Omental fat pad (tissue), 4 donors: ENCODE measurements around the gene NT5DC4. TPM values are rescaled to one million over a fixed set of nuclear protein-coding genes. Genes with fewer than 3 reads are reported as not detected.
A peak's percentile ranks its signal among the peaks of the same experiment; 100 is the strongest.

Source experiments
- ATAC-seq: fragments of 150-250 bp; one replicate; pipeline ENCODE4 v1.9.1; 2016; ENCODE audit warnings: mild to moderate bottlenecking, moderate library complexity; ENCODE audit not compliant: low FRiP score
- DNase-seq: peaks from one replicate; pipeline ENCODE4 v3.0.0-alpha.2; 2019; ENCODE audit warnings: low spot score
- total RNA-seq, 4 donors: library from RNA; depleted of rRNA; stranded (reverse); fragments of >200 nt; gene quantifications; one replicate each; pipeline ENCODE4 v1.1.0, GENCODE V29; 2016
- TF ChIP-seq, protein P1 (sequence below), 3 donors: fragments of 450-650 bp; IDR thresholded peaks; one replicate each; pipeline ENCODE4 v1.5.1; 2016 to 2017; ENCODE audit warnings: antibody characterized with exemption in 3 of 3, mild to moderate bottlenecking in 3 of 3, moderate library complexity in 2 of 3

Gene NT5DC4
- total RNA-seq, 4 donors from 2014 or later = 0.56 TPM; not detected in 3

DNA sequence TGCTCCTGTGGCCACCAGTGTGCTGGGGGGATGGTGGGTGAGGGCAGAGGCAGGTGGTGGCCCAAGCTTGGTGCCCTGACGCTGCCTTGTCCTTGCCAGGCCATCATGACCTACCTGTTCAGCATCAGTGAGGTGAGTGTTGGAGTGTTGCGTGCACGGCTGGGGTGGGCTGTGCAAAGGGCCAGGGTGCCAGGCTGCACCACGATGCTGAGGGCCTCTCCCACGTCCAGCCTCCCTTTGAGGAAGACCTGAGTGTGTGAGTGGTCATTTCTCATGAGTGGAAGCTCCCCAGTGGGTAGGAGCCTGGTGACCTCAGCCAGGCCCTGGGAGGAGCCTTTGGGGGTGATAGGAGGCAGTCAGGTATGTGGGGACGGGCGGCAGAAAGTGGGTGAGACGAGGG, 3.2 kb downstream of the NT5DC4 start:
- ATAC-seq = no peak
- TF ChIP-seq, protein P1, sequence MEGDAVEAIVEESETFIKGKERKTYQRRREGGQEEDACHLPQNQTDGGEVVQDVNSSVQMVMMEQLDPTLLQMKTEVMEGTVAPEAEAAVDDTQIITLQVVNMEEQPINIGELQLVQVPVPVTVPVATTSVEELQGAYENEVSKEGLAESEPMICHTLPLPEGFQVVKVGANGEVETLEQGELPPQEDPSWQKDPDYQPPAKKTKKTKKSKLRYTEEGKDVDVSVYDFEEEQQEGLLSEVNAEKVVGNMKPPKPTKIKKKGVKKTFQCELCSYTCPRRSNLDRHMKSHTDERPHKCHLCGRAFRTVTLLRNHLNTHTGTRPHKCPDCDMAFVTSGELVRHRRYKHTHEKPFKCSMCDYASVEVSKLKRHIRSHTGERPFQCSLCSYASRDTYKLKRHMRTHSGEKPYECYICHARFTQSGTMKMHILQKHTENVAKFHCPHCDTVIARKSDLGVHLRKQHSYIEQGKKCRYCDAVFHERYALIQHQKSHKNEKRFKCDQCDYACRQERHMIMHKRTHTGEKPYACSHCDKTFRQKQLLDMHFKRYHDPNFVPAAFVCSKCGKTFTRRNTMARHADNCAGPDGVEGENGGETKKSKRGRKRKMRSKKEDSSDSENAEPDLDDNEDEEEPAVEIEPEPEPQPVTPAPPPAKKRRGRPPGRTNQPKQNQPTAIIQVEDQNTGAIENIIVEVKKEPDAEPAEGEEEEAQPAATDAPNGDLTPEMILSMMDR (IDR thresholded peaks at IDR 0.05) = no peak
- DNase-seq = no peak

DNA sequence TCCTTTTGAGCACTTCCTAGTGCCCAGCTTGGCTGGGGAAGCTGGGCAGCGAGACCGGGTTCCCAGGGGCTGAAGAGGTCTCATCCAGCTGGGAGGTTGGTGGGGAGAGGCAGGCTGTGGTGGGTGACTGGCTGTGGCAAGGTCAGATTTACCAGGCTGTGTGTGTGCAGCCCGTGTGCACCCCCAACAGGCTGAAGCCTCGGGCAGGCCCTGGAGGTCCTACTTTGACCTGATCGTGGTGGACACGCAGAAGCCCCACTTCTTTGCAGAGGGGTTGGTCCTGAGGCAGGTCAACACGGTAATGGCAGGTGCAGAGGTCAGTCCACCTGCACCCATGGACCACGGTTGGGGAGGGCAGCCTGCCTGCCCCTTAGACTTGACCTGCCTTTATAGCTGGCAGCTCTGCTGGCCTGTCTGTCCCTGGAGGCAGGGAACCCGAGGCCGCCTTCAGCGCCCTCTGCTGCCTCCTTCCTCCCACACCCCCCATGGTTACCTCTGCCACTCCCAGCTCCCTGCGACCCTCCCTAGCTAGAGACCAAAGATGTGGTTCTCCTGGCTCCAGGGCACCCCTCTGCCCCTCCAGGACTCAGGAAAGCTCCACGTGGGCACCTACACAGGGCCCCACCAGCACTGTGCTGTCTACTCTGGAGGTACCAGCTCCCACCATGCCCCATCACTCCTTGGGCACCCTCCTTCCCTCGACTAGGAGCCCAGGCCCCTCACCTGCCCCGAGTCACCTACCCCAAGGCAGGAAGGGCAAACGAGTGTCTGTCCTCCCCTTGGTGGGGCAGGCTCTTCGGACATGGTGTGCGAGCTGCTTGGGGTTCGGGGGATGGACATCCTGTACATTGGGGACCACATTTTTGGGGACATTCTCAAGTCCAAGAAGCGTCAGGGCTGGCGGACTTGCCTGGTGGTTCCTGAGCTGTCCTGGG, 4.0 kb downstream of the NT5DC4 start:
- ATAC-seq (no peak), DNase-seq (no peak)
- TF ChIP-seq, protein P1 (IDR thresholded peaks at IDR 0.05) = no peak

DNA sequence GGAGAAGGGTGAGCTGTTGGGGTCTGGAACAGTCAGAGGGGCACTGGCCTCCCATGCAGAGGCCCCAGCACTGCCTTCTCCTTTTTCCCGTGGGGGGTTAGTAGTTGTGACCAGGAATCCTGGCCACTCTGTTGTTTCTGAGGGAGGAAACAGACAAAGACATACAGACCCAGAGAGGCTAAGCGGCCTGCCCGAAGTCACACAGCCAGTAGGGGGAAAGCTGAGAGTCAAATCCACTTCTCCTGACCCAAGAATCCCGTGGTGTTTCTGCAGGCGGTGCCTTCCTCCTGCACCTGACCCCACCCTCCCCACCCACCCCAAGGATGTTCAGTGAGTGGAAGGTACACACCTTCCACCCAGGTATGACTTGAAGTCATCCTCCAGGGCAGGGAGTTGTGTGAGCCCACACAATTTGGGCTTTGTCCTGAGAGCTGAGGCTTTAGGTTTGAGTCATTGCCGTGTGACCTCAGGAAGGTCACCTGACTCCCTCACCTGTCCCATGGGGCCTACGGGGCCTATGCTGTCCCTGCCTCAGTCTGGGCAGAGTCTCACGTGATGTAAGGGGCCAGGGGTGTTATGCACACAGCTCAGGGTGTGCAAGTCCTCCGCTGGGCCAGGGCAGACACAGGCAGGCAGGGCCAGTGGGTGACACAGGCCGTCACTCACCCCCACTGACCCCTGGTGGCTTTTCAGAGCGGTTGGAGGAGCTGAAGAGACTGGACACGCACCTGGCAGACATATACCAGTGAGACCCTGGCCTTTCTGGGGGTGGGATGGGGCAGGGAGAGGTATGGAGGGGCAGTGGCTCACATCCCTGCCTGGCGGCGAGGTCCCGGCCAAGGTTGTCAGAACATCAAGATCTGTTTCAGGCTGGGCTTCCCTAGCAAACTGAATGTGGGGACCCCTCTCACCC, 5.0 kb downstream of the NT5DC4 start:
- no peak for ATAC-seq
- no peak for DNase-seq
- TF ChIP-seq, protein P1 (IDR thresholded peaks at IDR 0.05) = no peak

DNA sequence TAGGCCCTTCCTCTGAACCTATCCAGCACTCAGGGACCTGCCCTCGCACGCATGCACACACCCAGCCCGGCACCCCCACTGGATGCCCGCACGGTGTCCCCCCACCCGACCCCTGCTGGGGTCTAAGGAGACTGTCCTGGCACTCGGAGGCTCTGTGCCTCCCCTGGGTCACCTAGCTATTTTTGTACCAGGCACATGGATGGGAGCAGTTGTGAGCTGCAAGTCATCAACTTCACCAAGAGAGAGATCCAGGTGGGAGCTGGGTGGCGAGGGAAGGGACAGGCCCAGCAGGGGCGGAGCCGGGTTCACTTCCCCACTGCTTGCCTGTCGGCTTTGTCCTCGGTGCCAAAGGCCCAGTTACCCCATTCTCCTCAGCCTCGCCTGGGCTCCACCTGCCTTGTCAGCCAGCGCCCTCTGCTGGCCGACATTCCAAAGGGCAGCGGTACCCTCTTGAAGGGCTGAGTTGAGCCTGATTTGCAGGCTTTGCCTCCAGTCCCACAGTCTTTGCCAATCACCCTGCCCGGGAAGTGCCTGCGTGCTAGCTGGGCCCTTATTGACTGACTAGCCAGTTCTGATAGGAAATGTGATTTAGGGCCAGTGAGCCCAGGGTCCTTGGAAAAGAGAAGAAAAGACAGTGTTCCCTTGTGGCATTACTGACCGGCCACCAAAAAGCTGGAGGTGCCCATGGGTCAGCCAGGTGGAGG, 5.8 kb downstream of the NT5DC4 start:
- ATAC-seq (peak; percentile 83), DNase-seq (peak; percentile 88)
- TF ChIP-seq, protein P1 (IDR thresholded peaks at IDR 0.05) = peak in 1 of 3 donors; percentile 97

DNA sequence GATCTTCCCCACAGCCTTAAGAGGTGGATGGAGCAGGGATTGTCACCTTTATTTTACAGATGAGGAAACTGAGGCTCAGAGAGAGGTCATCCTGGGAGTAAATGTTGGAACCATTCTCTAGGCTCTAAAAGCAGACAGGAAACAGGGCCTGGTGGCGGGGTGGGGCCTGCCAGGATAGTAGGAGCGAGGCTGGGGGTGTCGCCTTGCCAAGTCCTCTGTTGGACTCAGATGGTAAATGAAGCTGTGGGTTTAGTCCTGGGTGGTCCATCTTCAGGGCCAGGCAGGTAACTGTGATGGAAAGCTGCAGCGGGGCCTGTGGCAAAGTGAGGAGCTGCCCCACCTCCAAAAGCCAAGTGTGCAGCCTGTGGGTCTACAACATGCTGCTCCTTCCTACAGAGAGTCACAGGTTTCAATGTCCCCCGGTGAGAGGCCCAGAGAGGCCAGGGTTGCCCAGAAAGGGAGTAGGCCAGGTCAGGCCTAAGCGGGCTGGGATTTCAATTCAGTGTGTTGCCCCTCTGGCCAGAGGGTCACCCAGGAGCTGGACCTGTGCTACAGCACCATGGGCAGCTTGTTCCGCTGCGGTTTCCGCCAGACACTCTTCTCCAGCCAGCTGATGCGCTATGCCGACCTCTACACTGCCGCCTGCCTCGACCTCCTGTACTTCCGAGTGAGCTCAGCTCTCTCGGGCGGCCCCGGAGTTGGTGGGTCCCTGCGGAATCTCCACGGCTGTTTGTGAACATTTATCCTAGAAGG, 6.6 kb downstream of the NT5DC4 start:
- ATAC-seq (no peak), DNase-seq (no peak)
- TF ChIP-seq, protein P1 (IDR thresholded peaks at IDR 0.05) = no peak

DNA sequence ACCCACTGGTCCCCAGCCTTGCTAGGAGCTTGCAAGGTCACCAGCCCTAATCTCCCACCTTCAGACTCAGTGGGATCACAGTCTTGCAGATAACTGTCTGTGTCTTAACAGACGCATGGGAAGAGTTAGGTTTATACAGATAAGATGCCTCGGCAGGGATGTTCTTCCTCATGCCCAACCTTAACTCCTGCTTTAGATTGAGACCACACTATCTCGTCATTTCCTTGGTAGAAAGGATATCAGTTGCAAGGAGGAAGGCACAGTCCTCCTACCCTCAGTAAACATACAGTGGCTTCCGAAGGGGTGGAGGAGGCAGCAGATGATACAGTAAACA, 7.2 kb downstream of the NT5DC4 start:
- DNase-seq (no peak), ATAC-seq (no peak)
- TF ChIP-seq, protein P1 (IDR thresholded peaks at IDR 0.05) = no peak
